Ammon's horn (tissue), 1 donor: ENCODE measurements around the gene GYS1.
"Not testable (repeated sequence)": the region's sequence is repeated elsewhere in the genome, so short reads cannot be mapped to it uniquely, and the experiment has no call there.

Experiments used
- DNase-seq: peaks from one replicate; pipeline ENCODE4 v3.0.0-alpha.2; 2016; ENCODE audit warnings: low spot score

Gene GYS1

DNA sequence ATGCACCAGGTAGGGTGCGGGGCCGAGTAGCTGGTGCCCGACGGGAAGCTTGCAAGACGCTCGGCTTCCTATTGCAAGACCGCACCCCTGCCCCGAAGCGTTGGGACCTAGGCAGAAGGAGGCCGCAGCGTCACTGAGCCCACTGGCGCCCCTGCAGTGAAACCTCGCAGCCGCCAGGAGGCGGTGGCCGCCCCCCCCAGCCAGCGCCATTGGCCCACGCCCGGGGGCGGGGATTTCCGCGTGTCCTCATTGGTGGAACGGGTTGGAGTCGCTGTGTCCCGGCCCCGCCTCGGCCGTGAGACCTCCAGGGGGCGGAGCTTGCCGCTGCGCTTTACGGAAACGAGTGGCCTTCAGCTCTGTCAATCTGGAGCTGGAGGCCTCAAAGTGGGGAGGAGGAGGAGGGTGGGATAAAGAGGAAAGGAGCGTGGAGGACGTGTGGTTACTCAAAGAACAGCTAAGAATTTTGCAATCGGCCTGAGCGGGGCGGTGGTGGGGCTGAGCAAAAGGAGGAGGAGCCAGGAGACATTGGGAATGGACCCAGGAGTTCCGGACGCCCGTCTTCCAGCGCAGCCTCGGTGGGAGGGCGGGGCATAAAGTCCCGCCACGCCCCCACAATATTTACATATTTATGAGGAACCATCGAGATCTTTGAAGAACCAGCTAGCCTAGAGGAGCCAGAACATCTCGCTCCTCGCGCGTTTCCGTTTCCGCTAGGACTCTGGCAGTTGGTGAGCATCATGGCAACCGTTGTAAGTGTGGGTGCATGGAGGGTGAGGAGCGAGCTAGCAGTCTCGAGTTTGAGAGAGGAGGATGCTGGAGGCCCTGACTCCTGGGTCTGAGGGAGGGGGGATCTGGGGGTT, at the start of gene GYS1, which contains the start of gene RUVBL2:
GYS1 (minus strand) TSS at position 135 of the 860 bp plus-strand sequence. CDS start 197 bp downstream, outside the sequence.
RUVBL2 (plus strand) TSS at position 713 of the 860 bp plus-strand sequence; CDS start at position 738, 25 bp downstream.
- DNase-seq = peak; percentile 100

DNA sequence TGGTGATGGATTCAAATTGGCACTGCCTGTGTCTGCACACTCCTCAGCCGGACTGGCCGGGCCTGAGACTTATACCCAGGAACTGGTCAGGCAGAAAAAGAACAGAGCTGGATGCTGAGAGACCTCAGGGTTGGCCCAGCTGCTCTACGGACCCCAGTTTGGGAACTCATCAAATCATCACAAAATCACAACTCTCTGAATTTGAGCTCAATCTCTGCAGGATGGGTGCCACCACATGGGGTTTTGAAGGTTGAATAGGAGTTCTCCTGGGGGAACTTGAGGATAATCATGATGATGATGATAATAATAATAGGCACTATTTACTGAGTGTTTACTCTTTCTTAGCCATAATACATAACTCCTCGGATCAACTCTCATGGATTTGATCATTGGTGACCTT, 49.6 kb upstream of the GYS1 start:
- not testable (repeated sequence) for DNase-seq

DNA sequence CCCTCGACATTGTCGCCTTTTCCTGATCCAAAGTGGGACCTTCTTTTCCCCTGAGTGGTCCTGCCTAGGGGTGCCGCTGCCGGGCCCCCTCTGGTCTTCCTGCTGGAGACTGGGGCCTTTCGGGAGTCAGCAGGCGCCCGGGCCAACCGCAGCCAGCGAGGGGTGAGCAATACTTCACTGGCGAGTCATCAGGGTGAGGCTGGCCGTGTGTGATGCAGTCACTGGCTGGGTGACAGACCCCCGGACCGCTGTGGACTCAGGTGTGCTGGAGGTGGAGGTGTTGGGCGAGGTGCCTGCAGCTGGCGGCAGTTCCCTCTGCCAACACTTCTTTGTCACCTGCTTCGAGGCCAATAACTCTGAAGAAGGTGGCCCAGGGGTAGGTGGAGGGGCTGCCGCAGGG, 49.1 kb upstream of the GYS1 start:
- DNase-seq = no peak

DNA sequence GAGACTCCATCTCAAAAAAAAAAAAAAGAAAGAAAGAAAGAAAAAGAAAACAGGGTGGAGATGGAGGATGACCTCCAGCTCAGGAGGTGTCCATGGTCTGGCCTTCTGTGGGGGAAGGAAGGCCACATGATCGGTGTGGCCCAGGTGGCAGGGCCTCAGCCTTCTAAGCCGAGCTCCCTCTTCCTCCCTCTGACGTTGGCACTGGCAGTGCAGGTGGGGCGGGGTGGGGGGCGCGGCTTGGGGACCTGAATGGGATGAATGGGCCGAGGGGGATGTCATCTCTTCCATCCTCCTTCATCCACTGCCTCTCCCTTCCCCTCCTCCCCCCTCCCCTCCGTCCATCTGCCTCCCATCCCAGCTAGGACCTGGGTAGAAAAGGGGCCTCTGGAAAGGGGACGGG, 46.6 kb upstream of the GYS1 start:
- DNase-seq = not testable (repeated sequence)

DNA sequence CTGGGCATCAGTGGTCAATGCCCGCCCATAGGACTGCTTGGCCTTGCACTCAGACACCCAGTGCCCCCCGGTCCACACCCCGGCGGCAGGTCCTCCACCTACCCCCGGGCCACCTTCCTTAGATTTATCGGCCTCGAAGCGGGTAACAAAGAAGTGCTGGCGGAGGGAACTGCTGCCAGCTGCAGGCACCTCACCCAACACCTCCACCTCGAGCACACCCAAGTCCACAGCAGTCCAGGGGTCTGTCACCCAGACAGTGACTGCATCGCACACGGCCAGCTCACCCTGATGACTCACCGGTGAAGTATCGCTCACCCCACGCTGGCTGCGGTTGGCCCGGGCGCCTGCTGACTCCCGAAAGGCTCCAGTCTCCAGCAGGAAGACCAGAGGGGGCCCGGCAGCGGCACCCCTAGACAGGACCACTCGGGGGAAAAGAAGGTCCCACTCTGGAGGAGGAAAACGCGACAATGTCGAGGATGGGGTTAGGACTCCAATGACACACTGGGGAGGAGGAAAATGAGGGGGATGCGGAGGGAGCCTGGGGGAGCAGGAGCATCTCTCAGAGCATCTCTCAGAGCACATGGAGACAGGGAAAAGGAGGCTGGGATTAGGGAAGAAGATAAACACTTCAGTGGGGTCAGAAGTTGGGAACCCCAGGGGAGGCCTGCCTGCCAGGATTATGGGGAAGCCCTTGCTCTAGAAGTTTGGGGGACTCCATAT, 45.6 kb upstream of the GYS1 start:
- not testable (repeated sequence) for DNase-seq

DNA sequence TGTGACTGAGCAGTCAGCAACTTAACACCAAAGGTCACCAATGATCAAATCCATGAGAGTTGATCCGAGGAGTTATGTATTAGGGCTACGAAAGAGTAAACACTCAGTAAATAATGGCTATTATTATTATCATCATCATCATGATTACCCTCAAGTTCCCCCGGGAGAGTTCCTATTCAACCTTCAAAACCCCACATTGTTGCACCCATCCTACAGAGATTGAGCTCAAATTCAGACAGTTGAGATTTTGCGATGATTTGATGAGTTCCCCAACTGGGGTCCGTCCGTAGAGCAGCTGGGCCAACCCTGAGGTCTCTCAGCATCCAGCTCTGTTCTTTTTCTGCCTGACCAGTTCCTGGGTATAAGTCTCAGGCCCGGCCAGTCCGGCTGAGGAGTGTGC, 45.0 kb upstream of the GYS1 start:
- DNase-seq = not testable (repeated sequence)

DNA sequence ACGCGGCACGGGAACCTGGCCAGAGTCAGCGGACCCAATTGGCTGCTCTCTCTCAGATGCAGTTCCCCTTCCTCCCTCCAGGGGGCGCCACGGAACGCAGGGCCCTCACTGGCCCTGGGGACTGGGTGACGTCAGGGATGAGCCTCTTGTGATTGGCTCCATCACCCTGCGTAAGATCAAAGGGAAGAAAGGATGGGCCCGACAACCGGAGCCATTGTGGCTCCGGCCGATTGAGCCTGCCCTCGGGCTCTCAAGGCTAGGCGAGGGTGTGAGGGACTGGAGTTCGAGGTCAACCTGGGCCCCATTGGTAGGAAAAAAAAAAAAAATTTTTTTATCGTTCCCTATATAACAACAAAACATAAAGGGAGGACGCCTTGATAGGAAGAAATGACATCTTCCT, 43.7 kb upstream of the GYS1 start, which contains the start of gene CGB1:
CGB1 (minus strand) TSS at position 81 of the 400 bp plus-strand sequence. CDS start 184 bp downstream, outside the sequence.
- not testable (repeated sequence) for DNase-seq

DNA sequence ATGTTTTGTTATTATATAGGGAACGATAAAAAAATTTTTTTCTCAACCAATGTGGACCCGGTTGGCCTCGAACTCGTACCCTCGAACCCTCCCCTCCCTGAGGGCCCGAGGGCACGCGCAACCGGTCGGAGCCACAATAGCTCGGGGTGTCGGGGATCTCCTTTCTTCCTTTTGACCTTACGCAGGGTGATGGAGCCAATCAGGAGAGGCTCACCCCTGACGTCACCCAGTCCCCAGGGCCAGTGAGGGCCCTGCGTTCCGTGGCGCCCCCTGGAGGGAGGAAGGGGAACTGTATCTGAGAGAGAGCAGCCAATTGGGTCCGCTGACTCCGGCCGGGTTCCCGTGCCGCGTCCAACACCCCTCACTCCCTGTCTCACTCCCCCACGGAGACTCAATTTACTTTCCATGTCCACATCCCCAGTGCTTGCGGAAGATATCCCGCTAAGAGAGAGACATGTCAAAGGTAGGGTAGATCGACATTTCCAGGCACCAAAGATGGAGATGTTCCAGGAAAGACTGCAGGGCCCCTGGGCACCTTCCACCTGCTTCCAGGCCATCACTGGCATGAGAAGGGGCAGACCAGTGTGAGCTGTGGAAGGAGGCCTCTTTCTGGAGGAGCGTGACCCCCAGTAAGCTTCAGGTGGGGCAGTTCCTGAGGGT, 38.7 kb upstream of the GYS1 start, which contains the start of gene CGB2:
CGB2 (plus strand) TSS at position 249 of the 660 bp plus-strand sequence; CDS start at position 455, 206 bp downstream.
- DNase-seq = not testable (repeated sequence)

DNA sequence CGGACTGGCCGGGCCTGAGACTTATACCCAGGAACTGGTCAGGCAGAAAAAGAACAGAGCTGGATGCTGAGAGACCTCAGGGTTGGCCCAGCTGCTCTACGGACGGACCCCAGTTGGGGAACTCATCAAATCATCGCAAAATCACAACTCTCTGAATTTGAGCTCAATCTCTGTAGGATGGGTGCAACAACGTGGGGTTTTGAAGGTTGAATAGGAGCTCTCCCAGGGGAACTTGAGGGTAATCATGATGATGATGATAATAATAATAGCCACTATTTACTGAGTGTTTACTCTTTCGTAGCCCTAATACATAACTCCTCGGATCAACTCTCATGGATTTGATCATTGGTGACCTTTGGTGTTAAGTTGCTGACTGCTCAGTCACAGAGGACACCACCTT, 37.2 kb upstream of the GYS1 start:
- not testable (repeated sequence) for DNase-seq

DNA sequence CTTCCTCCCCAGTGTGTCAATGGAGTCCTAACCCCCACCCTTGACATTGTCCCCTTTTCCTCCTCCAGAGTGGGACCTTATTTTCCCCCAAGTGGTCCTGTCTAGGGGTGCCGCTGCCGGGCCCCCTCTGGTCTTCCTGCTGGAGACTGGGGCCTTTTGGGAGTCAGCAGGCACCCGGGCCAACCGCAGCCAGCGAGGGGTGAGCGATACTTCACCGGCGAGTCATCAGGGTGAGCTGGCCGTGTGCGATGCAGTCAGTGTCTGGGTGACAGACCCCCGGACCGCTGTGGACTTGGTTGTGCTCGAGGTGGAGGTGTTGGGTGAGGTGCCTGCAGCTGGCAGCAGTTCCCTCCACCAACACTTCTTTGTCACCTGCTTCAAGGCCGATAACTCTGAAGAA, 36.6 kb upstream of the GYS1 start:
- DNase-seq = not testable (repeated sequence)

DNA sequence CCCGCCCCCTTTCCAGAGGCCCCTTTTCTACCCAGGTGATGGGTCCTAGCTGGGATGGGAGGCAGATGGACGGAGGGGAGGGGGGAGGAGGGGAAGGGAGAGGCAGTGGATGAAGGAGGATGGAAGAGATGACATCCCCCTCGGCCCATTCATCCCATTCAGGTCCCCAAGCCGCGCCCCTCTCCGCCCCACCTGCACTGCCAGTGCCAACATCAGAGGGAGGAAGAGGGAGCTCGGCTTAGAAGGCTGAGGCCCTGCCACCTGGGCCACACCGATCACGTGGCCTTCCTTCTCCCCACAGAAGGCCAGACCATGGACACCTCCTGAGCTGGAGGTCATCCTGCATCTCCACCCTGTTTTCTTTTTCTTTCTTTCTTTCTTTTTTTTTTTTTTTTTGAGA, 35.6 kb upstream of the GYS1 start:
- not testable (repeated sequence) for DNase-seq

DNA sequence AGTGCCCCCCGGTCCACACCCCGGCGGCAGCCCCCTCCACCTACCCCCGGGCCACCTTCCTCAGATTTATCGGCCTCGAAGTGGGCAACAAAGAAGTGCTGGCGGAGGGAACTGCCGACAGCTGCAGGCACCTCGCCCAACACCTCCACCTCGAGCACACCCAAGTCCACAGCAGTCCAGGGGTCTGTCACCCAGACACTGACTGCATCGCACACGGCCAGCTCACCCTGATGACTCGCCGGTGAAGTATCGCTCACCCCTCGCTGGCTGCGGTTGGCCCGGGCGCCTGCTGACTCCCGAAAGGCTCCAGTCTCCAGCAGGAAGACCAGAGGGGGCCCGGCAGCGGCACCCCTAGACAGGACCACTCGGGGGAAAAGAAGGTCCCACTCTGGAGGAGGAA, 32.5 kb upstream of the GYS1 start:
- DNase-seq = not testable (repeated sequence)

DNA sequence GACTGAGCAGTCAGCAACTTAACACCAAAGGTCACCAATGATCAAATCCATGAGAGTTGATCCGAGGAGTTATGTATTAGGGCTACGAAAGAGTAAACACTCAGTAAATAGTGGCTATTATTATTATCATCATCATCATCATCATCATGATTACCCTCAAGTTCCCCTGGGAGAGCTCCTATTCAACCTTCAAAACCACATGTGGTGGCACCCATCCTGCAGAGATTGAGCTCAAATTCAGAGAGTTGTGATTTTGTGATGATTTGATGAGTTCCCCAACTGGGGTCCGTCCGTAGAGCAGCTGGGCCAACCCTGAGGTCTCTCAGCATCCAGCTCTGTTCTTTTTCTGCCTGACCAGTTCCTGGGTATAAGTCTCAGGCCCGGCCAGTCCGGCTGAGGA, 32.0 kb upstream of the GYS1 start:
- not testable (repeated sequence) for DNase-seq

DNA sequence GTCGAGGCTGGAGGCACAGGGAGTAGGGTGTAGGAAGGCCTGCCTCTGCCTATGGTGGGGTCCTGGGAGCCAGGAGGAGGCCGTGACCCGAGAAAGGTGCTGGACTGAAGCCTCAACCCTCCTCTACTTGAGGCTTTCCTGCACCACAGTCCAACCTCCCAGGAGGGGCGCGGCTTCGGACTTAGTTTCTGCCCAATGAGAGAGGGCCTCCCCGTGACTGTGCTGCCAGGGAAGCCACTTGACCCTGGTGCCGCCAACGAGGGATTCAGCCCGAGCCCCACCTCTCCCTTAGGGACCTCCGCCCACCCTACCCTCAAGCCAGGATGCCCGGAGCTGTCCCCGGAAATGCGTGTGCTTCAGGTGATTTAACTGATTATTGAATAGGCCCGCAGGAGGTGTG, 31.1 kb upstream of the GYS1 start, which contains the start of gene CGB3:
CGB3 (minus strand) TSS at position 101 of the 400 bp plus-strand sequence. CDS start 362 bp downstream, outside the sequence.
- not testable (repeated sequence) for DNase-seq

DNA sequence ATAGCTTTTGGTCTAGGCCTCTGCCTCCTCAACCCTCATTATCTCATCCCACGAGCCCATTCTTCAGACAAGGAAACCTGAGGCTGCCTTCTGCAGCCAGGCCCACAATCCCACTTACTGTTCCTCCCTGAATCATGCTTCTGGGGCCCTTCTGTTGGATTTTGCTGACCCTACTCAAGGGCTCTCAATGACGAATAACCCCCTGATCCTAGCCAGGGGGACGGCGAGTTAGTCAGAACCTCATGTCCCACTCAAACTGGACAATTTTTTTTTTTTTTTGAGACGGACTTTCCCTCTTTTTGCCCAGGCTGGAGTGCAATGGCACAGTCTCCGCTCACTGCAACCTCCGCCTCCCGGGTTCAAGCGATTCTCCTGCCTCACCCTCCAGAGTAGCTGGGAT, 29.0 kb upstream of the GYS1 start:
- no peak for DNase-seq

DNA sequence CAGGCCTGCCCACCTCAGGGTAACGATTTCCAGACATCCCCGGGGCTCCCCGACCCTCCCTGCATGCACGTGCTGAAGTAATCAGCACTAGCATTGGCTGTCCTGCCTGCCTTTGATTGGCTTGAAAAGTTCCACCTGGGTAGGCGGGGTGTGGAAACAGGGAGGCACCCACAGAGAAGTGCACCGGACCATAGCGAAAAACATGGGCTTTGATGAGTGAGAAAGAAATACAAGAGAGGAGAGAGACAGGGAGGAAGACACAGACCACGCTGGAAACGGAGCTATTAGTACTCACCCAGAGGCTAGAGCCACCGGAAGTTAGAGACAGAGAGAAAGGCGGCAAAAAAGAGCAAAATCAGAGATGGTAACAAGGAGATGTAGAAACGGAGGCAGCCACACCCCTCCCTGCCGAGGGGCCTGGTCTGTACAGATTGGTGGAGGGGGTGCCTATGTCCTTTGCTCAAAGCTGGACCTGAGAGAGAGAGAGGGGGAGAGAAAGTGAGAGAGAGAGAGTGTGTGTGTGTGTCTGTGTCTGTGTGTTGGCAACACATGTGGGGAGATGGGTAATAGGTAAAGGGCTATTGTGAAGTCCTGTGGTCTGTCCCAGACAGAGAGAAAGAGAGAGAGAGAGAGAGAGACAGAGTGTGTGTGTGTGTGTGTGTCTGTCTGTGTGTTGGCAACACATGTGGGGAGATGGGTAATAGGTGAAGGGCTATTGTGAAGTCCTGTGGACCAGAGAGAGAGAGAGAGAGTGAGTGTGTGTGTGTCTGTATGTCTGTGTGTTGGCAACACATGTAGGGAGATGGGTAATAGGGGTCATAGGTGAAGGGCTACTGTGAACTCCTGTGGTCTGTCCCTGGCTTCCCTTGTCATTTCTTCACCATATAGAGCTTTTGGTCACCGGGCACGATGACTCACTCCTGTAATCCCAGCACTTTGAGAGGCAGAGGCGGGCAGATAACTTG, 28.1 kb upstream of the GYS1 start:
- DNase-seq = no peak

DNA sequence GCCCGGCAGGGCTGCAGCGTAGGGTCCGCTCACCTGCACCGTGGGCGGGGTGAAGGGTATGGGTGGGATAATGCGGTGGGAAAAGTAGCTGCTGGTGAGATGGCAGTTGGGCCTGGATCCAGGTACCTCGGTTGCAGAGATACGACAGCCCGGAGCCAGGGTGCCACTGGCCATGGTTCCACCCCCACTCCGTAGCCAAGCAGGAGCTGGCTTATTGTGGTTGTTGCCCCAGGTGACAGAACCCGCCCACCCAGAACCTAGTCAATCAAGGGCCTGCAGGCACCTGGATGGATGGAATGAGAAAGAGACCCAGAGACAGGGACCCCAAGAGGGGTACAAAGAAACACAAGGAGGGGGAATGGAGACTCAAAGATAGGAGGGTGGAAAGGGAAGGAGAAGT, 27.2 kb upstream of the GYS1 start:
- no peak for DNase-seq

DNA sequence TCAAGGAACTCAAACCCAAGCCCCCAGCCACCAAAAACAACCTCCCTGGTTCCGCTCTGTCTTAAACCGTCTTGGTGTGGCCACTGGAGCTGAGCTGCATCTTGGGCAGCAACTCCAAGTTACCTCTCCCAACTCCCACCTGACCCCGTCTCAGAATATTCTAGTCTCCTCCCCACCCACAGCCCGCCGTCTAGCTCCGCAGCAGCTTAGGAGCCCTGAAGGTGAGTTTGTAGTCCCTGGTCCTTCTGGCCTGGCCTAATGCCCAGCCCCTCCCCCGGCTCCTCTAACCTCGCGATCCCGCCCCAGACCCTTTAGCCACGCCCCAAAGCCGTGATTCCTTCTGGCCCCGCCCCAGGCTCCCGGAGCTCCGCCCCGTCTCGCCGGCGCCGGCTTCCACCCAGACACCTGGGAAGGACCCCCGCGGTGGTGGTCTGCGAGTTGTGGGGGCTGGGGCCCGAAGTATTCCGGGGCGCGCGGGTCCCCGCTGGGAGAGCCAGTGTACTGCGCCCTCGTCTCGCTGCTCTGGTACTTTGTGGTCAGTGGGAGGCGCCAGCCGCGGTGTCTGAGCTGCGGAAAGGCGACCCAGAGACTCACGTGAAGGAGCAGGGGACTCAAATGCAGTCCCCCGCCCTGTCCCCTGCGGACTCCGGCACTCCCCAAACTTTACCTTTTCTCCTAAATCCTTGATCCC, 26.3 kb upstream of the GYS1 start:
- no peak for DNase-seq

DNA sequence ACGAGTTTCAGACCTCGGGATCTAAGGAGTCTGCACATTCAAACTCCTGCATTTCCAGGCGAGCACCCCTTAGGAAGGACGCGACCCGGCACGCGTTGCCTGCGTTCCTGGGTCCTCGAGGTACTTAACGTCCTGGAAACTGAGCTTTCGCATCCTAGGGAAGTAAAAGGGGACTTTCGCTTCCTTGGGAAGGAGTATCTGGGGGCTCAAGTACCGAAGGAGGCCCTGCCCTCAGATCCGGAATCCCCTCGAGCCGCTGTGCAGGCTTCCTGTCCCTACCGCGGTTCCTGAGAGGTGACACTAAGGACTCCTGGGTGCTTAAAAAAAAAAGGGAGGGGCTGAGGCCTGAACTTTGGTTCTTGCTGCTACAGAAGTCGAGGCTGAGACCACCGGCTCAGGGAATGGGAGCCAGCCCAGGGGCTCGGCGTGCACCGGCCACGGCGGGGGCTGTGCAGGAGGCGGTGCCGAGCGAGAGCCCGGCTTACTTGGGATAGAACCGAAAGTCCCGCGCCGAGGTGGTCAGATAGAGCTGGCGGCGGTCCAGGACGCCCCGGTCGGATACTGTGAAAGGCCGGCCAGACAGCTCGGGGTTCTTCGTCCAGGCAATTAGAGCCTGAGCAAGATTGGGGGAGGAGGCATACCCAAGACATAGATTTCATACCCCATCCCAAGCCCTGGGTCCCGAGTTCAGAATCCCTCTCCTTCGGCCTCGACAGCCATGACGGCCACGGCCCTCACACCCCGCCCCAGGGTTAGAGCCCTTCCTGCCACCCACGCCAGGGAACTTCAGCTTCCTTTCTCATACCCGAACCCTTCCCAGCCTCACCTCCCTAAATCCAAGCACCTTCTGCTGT, 25.5 kb upstream of the GYS1 start:
- DNase-seq = not testable (repeated sequence)
